CD4-positive, alpha-beta T cell (primary cell): ENCODE data around the gene MANF. TPM values are rescaled to one million over a fixed set of nuclear protein-coding genes. Genes with fewer than 3 reads are reported as not detected.

ENCODE experiments used
- ATAC-seq: fragments of 200-7000 bp; cut with Tn5 transposase; one replicate; pipeline ENCODE4 v1.10.0; 2022; ENCODE audit warnings: mild to moderate bottlenecking; ENCODE audit not compliant: poor library complexity
- CTCF ChIA-PET: fragments of 350-600 bp; sonication (Branson Sonifier 250); formaldehyde crosslinking; loops from one replicate; lab custom pipeline; 2021; ENCODE audit warnings: antibody characterized with exemption, inconsistent platforms; lab: Charles Lee
- POLR2A ChIA-PET: fragments of 350-600 bp; sonication (Branson Sonifier 250); formaldehyde crosslinking; loops from one replicate; lab custom pipeline; 2021; ENCODE audit warnings: antibody characterized with exemption, inconsistent platforms; lab: Charles Lee
- DNase-seq, 14 experiments: peaks; one replicate each; pipeline ENCODE4 v3.0.0-alpha.2; 2013 to 2020; ENCODE audit warnings: mixed read lengths in 2 of 14
- H3K27ac ChIP-seq, 2 donors: one replicate each; pipeline versions ENCODE4 v1.5.1 to v1.7.0; 2013; ENCODE audit warnings: low read length in 2 of 2, low read depth in 1 of 2, mild to moderate bottlenecking in 1 of 2
- H3K27me3 ChIP-seq, 2 experiments: 1 replicate in 1 of 2; 2 replicates in 1 of 2; pipeline versions ENCODE4 v1.6.1 to v1.7.0; 2013; ENCODE audit warnings: low read length in 2 of 2, control low read depth in 1 of 2, mild to moderate bottlenecking in 1 of 2, moderate library complexity in 1 of 2; ENCODE audit not compliant: insufficient read depth in 2 of 2, control insufficient read depth in 1 of 2
- H3K36me3 ChIP-seq: one replicate; pipeline ENCODE4 v1.6.1; 2013; ENCODE audit warnings: low read length, control low read depth; ENCODE audit not compliant: insufficient read depth
- H3K4me1 ChIP-seq: one replicate; pipeline ENCODE4 v1.6.1; 2013; ENCODE audit warnings: low read length, control low read depth; ENCODE audit not compliant: insufficient read depth
- H3K4me3 ChIP-seq: one replicate; pipeline ENCODE4 v1.5.1; 2013; ENCODE audit warnings: mild to moderate bottlenecking, low read length, moderate library complexity
- H3K9me3 ChIP-seq, 2 experiments: 1 replicate in 1 of 2; 2 replicates in 1 of 2; pipeline versions ENCODE4 v1.6.1 to v1.7.0; 2013; ENCODE audit warnings: low read length in 2 of 2, mild to moderate bottlenecking in 2 of 2, control low read depth in 1 of 2, moderate library complexity in 1 of 2; ENCODE audit not compliant: control insufficient read depth in 1 of 2, insufficient read depth in 1 of 2
- H3K27ac Mint-ChIP-seq: one replicate; pipeline ENCODE4 v1.8.0; 2020; ENCODE audit warnings: mixed read lengths
- H3K27me3 Mint-ChIP-seq: one replicate; pipeline ENCODE4 v1.8.0; 2021; ENCODE audit warnings: mixed read lengths
- H3K36me3 Mint-ChIP-seq: one replicate; pipeline ENCODE4 v1.8.0; 2021; ENCODE audit warnings: low read depth, mixed read lengths
- H3K4me1 Mint-ChIP-seq: one replicate; pipeline ENCODE4 v1.8.0; 2021; ENCODE audit warnings: low read depth, mixed read lengths
- H3K4me3 Mint-ChIP-seq: one replicate; pipeline ENCODE4 v1.8.0; 2020; ENCODE audit warnings: mild to moderate bottlenecking, mixed read lengths
- H3K9me3 Mint-ChIP-seq: one replicate; pipeline ENCODE4 v1.8.0; 2020; ENCODE audit warnings: mixed read lengths
- intact Hi-C, 2 experiments: fragments of 100-400 bp; cut with DNase I in 1 of 2; cut with micrococcal nuclease in 1 of 2; formaldehyde crosslinking; loops; one replicate each; pipeline versions ENCODE4 v1.15.1 to v1.9.0; 2023 to 2025; cut with DNase I, micrococcal nuclease
- total RNA-seq, 174 experiments: library from RNA in 2 of 174; stranded (reverse) in 2 of 174; gene quantifications; one replicate each; pipeline ENCODE4 v1.2.3 and lab custom pipeline; 2021 to 2026
- TF ChIP-seq, protein P1 (sequence below): fragments of 200-600 bp; IDR thresholded peaks from one replicate; pipeline ENCODE4 v1.8.0; 2022; ENCODE audit warnings: antibody characterized with exemption, mild to moderate bottlenecking

MANF gene
- total RNA-seq, 2 experiments from 2014 or later = 26.4 to 30.2 TPM

DNA sequence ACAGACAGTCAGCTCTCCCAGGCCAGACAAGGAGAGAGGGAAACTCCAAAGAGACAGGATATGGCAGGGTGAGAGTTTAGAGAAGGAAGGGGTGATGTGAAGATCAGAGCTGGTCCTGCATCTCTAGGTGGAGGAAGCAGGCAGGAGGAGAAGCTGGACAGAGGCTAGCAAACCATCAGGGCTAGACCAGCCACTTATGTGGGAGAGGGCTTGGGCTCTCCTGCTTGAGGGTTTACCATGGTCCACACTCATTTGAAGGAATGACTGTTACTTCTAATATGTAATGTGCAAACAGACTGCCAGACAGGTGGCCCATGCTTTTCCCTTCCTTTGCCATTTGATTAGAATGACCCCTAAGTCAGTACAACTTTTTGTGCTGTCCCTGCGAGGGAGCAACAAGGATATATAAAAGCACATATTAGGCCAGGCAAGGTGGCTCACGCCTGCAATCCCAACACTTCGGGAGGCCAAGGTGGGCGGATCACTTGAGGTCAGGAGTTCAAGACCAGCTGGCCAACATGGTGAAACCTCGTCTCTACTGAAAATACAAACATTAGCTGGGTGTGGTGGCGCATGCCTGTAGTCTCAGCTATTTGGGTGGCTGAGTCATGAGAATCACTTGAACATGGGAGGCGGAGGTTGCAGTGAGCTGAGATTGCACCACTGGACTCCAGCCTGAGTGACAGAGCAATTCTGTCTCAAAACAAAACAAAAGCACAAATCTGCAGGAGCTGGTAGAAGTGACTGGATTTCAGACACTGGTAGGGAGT, 41.0 kb upstream of the MANF start:
- Mint-ChIP-seq H3K27ac (no peak overlapping the region), H3K27me3 (no peaks in the 10 kb centered on the region), H3K36me3 (no peaks in the 10 kb centered on the region), H3K9me3 (no peaks in the 10 kb centered on the region), H3K4me3 (no peak overlapping the region), H3K4me1 (no peaks in the 10 kb centered on the region)
- Histone ChIP-seq H3K9me3 (no peaks in the 10 kb centered on the region), H3K36me3 (no peaks in the 10 kb centered on the region), H3K4me1 (no peaks in the 10 kb centered on the region), H3K4me3 (no peak overlapping the region), H3K27ac (no peak overlapping the region), H3K27me3 (no peaks in the 10 kb centered on the region)
- TF ChIP-seq, protein P1, sequence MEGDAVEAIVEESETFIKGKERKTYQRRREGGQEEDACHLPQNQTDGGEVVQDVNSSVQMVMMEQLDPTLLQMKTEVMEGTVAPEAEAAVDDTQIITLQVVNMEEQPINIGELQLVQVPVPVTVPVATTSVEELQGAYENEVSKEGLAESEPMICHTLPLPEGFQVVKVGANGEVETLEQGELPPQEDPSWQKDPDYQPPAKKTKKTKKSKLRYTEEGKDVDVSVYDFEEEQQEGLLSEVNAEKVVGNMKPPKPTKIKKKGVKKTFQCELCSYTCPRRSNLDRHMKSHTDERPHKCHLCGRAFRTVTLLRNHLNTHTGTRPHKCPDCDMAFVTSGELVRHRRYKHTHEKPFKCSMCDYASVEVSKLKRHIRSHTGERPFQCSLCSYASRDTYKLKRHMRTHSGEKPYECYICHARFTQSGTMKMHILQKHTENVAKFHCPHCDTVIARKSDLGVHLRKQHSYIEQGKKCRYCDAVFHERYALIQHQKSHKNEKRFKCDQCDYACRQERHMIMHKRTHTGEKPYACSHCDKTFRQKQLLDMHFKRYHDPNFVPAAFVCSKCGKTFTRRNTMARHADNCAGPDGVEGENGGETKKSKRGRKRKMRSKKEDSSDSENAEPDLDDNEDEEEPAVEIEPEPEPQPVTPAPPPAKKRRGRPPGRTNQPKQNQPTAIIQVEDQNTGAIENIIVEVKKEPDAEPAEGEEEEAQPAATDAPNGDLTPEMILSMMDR = no peak
- DNase-seq (no peak), ATAC-seq (no peak)
- CTCF ChIA-PET = no interaction called here
- POLR2A ChIA-PET = no interaction called here
- intact Hi-C loops = no loop called here

DNA sequence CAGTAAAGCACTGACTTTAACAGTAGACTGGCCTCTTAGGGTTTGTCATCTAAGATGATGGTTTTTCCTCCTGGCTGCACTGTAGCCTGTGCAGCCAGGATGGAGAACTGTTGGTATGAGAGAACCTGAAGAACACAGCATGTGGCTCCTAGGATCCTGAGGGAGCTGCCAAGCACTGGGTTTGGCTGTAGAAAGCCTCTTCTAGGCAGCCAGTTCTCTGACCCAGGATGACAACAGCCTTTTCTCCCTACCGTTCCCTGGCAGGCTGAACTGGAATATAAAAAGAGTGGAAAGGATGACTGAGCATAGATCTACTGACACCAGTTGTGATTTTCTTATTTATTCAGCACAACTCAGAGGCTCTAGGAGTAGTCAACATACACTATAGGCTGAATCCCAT, 34.3 kb upstream of the MANF start:
- Histone ChIP-seq H3K27ac (no peak overlapping the region), H3K36me3 (no peaks in the 10 kb centered on the region), H3K4me3 (no peak overlapping the region), H3K27me3 (no peaks in the 10 kb centered on the region), H3K9me3 (no peaks in the 10 kb centered on the region), H3K4me1 (peaks cover 2% of the 10 kb centered on the region)
- Mint-ChIP-seq H3K4me1 (no peaks in the 10 kb centered on the region), H3K9me3 (no peaks in the 10 kb centered on the region), H3K36me3 (no peaks in the 10 kb centered on the region), H3K27me3 (no peaks in the 10 kb centered on the region), H3K27ac (no peak overlapping the region), H3K4me3 (no peak overlapping the region)
- ATAC-seq (no peak), DNase-seq (no peak)
- TF ChIP-seq, protein P1 = no peak
- POLR2A ChIA-PET = no interaction called here
- CTCF ChIA-PET = no interaction called here
- intact Hi-C loops = no loop called here

DNA sequence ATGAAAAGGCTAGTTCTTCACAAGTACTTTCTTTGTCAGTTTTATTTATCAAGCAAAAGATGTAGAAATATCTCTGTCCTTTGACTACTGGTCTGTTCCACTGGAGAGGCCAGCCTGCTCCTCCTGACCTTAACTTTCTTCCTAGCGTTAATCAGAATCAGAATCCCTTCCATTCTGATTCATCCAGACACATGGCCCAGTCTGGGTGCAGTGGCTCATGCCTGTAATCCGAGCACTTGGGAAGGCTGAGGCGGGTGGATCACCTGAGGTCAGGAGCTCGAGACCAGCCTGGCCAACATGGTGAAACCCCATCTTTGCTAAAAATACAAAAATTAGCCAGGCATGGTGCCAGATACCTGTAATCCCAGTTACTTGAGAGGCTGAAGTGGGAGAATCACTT, 32.0 kb upstream of the MANF start:
- H3K9me3 Mint-ChIP-seq = no peaks in the 10 kb centered on the region
- Histone ChIP-seq H3K4me3 (no peak overlapping the region), H3K9me3 (no peaks in the 10 kb centered on the region), H3K4me1 (peaks cover 2% of the 10 kb centered on the region), H3K36me3 (no peaks in the 10 kb centered on the region), H3K27ac (no peak overlapping the region), H3K27me3 (no peaks in the 10 kb centered on the region)
- no peaks in the 10 kb centered on the region for H3K4me1 Mint-ChIP-seq
- TF ChIP-seq, protein P1 = no peak
- H3K4me3 Mint-ChIP-seq = no peak overlapping the region
- no peaks in the 10 kb centered on the region for H3K36me3 Mint-ChIP-seq
- intact Hi-C loops = no loop called here
- ATAC-seq = no peak
- H3K27me3 Mint-ChIP-seq = no peaks in the 10 kb centered on the region
- ChIA-PET CTCF (no interaction called here), POLR2A (no interaction called here)
- DNase-seq = no peak
- H3K27ac Mint-ChIP-seq = no peak overlapping the region
